GM06990 (cell line): ENCODE results near the gene TRIM71.

Source experiments
- DNase-seq: peaks from one replicate; pipeline ENCODE4 v3.0.0-alpha.2; 2011; ENCODE audit not compliant: insufficient read length; ENCODE audit errors: extremely low read depth
- H3K27me3 ChIP-seq: replicated peaks from 2 replicates; pipeline ENCODE4 v1.6.0; 2011; ENCODE audit warnings: low read length; ENCODE audit not compliant: control insufficient read depth, insufficient read depth
- H3K36me3 ChIP-seq: 2 replicates; pipeline ENCODE4 v1.5.1; 2011; ENCODE audit warnings: low read length; ENCODE audit not compliant: control insufficient read depth, insufficient read depth
- H3K4me3 ChIP-seq: replicated peaks from 2 replicates; pipeline ENCODE4 v1.5.1; 2011; ENCODE audit warnings: low read depth, mild to moderate bottlenecking, control low read depth, low read length
- TF ChIP-seq, protein P1 (sequence below): IDR thresholded peaks from 2 replicates; pipeline ENCODE4 v1.5.1; 2011; ENCODE audit warnings: low read length, control low read depth, mild to moderate bottlenecking, inconsistent platforms; ENCODE audit not compliant: insufficient read depth, poor library complexity, severe bottlenecking

Gene TRIM71

DNA sequence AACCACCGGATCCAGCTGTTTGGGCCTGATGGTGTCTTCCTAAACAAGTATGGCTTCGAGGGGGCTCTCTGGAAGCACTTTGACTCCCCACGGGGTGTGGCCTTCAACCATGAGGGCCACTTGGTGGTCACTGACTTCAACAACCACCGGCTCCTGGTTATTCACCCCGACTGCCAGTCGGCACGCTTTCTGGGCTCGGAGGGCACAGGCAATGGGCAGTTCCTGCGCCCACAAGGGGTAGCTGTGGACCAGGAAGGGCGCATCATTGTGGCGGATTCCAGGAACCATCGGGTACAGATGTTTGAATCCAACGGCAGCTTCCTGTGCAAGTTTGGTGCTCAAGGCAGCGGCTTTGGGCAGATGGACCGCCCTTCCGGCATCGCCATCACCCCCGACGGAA is 73.6 kb downstream of the TRIM71 start:
- DNase-seq = no peak
- H3K36me3 ChIP-seq = no peaks in the 10 kb centered on the region
- TF ChIP-seq, protein P1, sequence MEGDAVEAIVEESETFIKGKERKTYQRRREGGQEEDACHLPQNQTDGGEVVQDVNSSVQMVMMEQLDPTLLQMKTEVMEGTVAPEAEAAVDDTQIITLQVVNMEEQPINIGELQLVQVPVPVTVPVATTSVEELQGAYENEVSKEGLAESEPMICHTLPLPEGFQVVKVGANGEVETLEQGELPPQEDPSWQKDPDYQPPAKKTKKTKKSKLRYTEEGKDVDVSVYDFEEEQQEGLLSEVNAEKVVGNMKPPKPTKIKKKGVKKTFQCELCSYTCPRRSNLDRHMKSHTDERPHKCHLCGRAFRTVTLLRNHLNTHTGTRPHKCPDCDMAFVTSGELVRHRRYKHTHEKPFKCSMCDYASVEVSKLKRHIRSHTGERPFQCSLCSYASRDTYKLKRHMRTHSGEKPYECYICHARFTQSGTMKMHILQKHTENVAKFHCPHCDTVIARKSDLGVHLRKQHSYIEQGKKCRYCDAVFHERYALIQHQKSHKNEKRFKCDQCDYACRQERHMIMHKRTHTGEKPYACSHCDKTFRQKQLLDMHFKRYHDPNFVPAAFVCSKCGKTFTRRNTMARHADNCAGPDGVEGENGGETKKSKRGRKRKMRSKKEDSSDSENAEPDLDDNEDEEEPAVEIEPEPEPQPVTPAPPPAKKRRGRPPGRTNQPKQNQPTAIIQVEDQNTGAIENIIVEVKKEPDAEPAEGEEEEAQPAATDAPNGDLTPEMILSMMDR = no peak
- H3K27me3 ChIP-seq = no peaks in the 10 kb centered on the region
- no peak overlapping the region for H3K4me3 ChIP-seq

DNA sequence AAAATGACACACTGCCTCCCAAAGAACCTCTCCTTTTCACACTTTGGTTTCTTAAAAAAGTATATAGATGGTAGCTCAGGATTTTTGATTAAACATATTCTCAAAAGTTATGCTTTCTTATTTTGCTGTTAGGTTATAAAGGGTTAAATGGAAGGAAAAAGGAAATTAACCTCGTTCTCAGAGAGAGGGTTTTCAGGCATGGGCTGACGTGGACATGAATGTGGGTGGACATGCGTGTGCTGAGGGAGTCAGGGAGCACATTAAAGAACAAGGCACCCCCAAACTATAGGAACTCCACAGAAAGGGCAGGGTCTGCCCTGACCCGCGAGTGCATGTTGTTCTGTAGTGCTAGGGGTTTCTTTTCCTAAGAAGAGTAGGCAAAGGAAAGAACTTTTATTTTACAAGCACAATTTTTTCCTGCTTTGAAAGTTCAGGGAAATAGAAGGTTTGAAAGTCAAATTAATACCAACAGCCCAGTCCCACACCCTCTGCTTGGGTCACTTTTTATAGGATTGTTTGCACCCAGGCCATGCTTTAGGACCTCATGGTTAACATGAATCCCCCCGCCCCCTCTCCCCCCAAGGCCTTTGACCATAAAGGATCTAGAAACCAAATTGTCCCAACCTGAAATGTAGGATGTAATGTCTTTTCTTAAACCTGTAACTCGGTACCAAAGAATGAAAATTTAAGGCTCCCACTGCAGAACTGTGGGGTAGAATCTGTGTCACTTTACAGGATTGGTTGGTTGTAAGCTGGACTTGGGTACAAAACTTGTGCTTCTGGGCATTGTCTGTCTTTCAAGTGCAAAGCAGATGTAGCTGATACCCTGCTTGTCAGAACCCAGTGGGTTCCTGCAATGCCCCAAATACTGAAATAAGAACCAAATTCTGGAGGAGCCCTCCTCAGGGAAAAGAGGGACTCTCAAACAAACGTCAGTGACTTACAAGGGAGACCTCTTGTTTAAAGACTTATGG is 75.1 kb downstream of the TRIM71 start:
- no peak for DNase-seq
- Histone ChIP-seq H3K27me3 (no peaks in the 10 kb centered on the region), H3K36me3 (no peaks in the 10 kb centered on the region), H3K4me3 (no peak overlapping the region)
- TF ChIP-seq, protein P1 = no peak

DNA sequence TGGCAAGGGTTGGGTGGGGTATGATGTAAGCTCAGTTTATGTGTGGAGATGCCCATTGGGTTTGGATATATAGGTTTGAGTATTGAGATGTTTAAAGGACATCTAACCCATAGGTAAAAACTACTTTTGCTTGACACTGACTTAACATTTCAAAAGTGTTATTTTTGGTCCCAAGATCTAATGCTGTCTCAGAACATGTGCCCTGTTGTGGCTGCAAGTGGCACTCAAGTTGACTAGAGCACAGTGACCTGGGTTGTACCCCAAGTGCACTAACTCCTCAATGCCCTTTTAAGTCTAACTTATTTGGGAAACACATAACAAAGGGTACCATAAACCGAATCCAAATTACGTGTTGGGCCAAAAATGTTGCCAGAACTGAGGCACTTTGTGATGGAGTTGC is 77.2 kb downstream of the TRIM71 start:
- no peak overlapping the region for H3K4me3 ChIP-seq
- H3K36me3 ChIP-seq = no peaks in the 10 kb centered on the region
- no peaks in the 10 kb centered on the region for H3K27me3 ChIP-seq
- TF ChIP-seq, protein P1 = no peak
- DNase-seq = no peak

DNA sequence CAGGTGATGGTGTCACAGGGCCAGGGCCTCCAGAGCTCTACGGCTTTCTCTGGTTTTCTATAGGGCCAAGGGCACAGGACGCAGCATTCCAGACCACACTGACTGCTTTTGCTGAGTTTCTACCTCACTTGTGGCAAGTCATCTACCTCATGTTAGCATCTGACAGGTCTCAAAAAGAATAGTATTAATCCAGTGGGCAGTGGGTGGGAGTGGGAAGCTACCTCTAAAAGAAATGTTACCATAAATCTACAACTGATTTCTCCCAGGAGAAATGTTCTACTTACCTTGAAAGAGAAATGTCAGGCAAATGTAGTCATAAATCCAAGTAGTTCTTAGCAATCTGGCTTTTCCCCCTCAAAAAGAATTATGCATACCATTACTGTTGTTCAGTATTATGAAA is 77.9 kb downstream of the TRIM71 start:
- TF ChIP-seq, protein P1 = no peak
- H3K36me3 ChIP-seq = no peaks in the 10 kb centered on the region
- no peak for DNase-seq
- no peak overlapping the region for H3K4me3 ChIP-seq
- H3K27me3 ChIP-seq = no peaks in the 10 kb centered on the region

DNA sequence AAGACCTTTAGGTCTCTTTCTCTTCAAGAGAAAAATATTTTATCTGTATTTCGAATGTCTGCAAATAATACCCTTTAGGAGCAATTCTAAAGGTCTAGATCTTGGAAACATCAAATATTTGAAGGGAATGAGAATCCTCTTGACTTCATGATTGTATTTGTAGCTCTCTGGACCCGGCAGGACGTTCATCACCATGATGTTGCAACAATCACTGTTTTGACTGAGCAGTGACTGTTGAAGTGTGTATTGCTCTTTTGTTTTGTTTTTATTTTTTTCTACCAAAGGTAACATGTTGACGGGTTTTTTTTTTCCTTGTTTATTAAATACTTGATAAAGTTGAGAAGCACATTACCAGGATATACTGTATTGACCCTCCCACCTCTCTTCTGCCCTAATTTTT is 78.3 kb downstream of the TRIM71 start:
- Histone ChIP-seq H3K27me3 (no peaks in the 10 kb centered on the region), H3K4me3 (no peak overlapping the region), H3K36me3 (no peaks in the 10 kb centered on the region)
- TF ChIP-seq, protein P1 = no peak
- DNase-seq = no peak
